Inferior parietal cortex (tissue), 1 donor: ENCODE results near the gene SOX10.
A peak's percentile ranks its signal among the peaks of the same experiment; 100 is the strongest.
"Not testable (repeated sequence)": the region's sequence is repeated elsewhere in the genome, so short reads cannot be mapped to it uniquely, and the experiment has no call there.

Source experiments
- DNase-seq: peaks from one replicate; pipeline ENCODE4 v3.0.0-alpha.2; 2016; ENCODE audit errors: extremely low spot score

Gene SOX10

GRCh38 chr22:37985751-37986281 lies 1.5 kb upstream of the SOX10 start:
- DNase-seq: peak; percentile 67

GRCh38 chr22:37985050-37985585 lies 763 bp upstream of the SOX10 start:
- DNase-seq: no peak

GRCh38 chr22:37982938-37983859 lies 1.2 kb downstream of the SOX10 start:
- no peak for DNase-seq

GRCh38 chr22:37982151-37982785 lies 2.1 kb downstream of the SOX10 start:
- no peak for DNase-seq

GRCh38 chr22:37981282-37982011 lies 2.9 kb downstream of the SOX10 start:
- no peak for DNase-seq

- no peak for DNase-seq
Observed at GRCh38 chr22:37979782-37980181, 4.6 kb downstream of the SOX10 start.

- DNase-seq: no peak
Observed at GRCh38 chr22:37976547-37976946, 7.8 kb downstream of the SOX10 start.

- DNase-seq: not testable (repeated sequence)
Observed at GRCh38 chr22:37976022-37976421, 8.3 kb downstream of the SOX10 start.

- no peak for DNase-seq
Observed at GRCh38 chr22:37975153-37975552, 9.2 kb downstream of the SOX10 start.

- DNase-seq: no peak
Observed at GRCh38 chr22:37973271-37974170, 10.8 kb downstream of the SOX10 start.

- no peak for DNase-seq
Observed at GRCh38 chr22:37972527-37972926, 11.8 kb downstream of the SOX10 start.

- DNase-seq: no peak
Observed at GRCh38 chr22:37971475-37972434, 12.6 kb downstream of the SOX10 start.

GRCh38 chr22:37970864-37971263 lies 13.5 kb downstream of the SOX10 start:
- DNase-seq: no peak

- peak; percentile 68 for DNase-seq
Observed at GRCh38 chr22:37968452-37969251, 15.7 kb downstream of the SOX10 start.

GRCh38 chr22:37967637-37968451 lies 16.5 kb downstream of the SOX10 start:
- no peak for DNase-seq

GRCh38 chr22:37967147-37967546 lies 17.2 kb downstream of the SOX10 start:
- no peak for DNase-seq

GRCh38 chr22:37965940-37966664 lies 18.3 kb downstream of the SOX10 start:
- no peak for DNase-seq
